HL-60/S4 treated with retinoic acid at 250 ng/mL for 4 days and 3 days (cell line): ENCODE measurements around the gene SPDYE3.
"Not testable (repeated sequence)": the region's sequence is repeated elsewhere in the genome, so short reads cannot be mapped to it uniquely, and the experiment has no call there.

Experiments used
- in situ Hi-C: fragments of 300-500 bp; cut with MboI; formaldehyde crosslinking; loops from 2 replicates; pipeline ENCODE4 v1.7.0; 2022; ENCODE audit warnings: low sequenced_read_pairs

The SPDYE3 gene

DNA sequence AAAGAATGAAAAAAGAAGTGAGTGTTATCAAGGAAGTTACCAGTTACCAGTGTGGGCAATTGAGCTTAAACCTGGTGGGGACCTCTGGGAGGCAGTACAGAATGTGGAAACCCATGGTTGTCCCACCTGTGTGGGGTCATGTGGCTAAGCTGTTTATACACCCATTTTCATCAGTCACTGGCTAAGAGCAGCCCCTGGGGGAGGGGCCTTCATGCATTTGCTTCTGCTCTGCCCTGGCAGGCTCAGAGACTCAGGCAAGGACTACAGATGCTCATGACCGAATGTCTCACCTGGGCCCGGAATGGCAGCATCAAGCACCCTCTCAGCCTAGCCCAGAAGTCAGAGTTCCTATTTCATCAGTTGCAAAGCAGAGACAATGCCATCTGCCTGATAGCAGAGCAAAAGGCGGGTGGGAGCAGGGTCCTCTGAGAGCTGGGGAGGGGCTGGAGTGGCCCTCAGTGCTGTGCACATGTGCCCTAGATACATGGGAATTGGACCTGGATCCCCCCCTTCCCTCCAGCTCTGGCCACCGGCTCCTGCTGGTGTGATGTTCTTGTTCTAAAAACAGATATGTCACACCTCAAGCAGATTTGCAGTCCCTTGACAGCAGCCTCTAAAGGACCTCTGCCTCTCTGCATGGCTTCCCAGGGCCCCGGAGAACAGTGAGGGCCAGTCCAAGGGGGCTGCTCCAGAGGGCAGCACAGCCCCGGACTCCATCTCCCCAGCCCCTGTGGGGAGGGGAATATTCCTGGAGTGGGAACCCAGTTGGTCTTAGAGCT, 20.1 kb upstream of the SPDYE3 start:
- in situ Hi-C loops: not testable (repeated sequence)

GRCh38 chr7:100288258-100288657, 19.2 kb upstream of the SPDYE3 start:
- in situ Hi-C loops: not testable (repeated sequence)

GRCh38 chr7:100292162-100292561, 15.3 kb upstream of the SPDYE3 start:
- in situ Hi-C loops: not testable (repeated sequence)

GRCh38 chr7:100295269-100295668, 12.2 kb upstream of the SPDYE3 start:
- in situ Hi-C loops: not testable (repeated sequence)

GRCh38 chr7:100297852-100298631, 9.5 kb upstream of the SPDYE3 start:
- in situ Hi-C loops: not testable (repeated sequence)

GRCh38 chr7:100298632-100298895, 8.9 kb upstream of the SPDYE3 start:
- in situ Hi-C loops: not testable (repeated sequence)

GRCh38 chr7:100304526-100304925, 3.0 kb upstream of the SPDYE3 start:
- in situ Hi-C loops: not testable (repeated sequence)

- in situ Hi-C loops: not testable (repeated sequence)
Measured at GRCh38 chr7:100318329-100318728, 10.8 kb downstream of the SPDYE3 start.

DNA sequence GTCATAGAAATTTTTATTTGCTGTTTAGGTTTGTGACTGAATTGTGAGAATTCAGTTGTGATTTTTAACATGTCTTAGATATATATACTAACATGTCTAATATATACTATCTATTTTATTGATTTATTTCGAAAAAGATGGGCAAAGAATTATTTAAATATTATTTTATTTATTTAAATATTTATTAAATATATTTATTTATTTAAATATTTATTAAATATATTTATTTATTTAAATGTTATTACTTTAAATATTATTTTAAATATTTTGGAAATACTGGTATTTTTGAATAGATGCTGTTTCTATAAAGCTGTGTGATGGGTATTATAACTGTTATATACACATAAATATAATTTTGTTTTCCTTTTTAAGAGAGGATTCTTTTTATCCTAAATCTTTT, 14.1 kb downstream of the SPDYE3 start:
- in situ Hi-C loops: not testable (repeated sequence)

- in situ Hi-C loops: not testable (repeated sequence)
Measured at GRCh38 chr7:100324194-100324593, 16.7 kb downstream of the SPDYE3 start.

GRCh38 chr7:100325671-100326070, 18.2 kb downstream of the SPDYE3 start:
- in situ Hi-C loops: not testable (repeated sequence)

GRCh38 chr7:100326914-100327313, 19.4 kb downstream of the SPDYE3 start:
- in situ Hi-C loops: not testable (repeated sequence)

DNA sequence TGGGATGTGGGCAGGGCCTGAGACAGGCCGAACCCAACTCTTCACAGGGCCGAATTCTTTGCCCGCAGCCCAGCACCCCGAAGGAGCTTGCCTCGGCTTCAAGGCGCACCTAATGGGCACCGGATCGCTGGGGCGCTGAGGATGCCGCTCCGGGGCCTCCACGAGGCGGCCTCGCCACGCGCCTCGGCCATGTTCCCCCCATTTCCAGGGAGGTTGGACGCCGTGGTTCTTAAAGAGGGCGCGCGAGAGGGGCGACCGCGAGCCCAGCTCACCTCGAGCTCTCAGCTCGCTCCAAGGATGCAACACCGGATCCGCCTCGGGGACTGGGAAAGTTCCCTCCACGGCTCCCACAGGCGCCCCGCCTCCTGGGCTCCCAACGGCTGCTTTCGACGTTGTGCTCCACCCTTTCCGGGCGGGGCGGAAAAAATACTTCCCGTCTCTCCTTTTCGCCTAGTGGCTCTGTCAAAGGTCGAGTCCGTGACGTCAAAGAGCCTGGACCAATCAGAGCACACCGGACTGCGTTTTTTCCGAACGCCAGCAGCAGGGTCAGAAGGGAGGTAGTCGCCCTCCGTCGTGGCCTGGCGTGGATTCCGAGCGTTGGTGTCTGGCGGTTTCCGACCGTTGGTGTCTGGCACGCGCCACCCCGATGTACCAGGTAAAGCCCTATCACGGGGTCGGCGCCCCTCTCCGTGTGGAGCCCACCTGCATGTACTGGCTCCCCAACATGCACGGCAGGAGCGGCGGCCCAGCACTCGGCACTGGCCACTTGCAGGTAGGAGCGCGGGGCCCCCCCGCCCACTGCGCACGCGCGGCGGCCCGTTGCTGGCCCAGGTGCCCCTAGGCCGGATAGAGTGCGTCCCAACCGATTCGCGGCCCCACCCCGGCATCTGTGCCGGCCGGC, 28.3 kb downstream of the SPDYE3 start:
- in situ Hi-C loops: not testable (repeated sequence)

- in situ Hi-C loops: not testable (repeated sequence)
Measured at GRCh38 chr7:100338083-100338696, 30.7 kb downstream of the SPDYE3 start.

DNA sequence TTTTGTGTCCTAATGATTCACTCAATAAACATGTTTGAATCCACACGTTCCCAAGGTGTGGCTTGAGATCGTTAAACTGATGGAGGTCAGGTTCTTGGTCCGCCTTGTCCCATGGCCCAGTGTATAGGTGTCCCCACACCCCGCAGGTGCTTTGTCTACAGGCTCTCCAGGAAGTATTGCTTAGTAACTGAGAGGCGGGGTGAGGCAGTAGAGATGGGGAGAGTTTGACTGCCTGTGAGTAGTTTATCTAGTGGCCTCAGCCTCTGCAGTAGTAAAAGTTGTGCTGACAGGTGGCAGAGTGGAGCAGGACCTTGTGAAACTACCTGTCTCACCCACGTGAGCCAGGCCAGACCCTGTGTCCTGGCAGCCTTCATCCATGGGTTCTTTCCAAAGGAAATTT, 33.8 kb downstream of the SPDYE3 start:
- in situ Hi-C loops: not testable (repeated sequence)

GRCh38 chr7:100342765-100343164, 35.3 kb downstream of the SPDYE3 start:
- in situ Hi-C loops: no loop called here

DNA sequence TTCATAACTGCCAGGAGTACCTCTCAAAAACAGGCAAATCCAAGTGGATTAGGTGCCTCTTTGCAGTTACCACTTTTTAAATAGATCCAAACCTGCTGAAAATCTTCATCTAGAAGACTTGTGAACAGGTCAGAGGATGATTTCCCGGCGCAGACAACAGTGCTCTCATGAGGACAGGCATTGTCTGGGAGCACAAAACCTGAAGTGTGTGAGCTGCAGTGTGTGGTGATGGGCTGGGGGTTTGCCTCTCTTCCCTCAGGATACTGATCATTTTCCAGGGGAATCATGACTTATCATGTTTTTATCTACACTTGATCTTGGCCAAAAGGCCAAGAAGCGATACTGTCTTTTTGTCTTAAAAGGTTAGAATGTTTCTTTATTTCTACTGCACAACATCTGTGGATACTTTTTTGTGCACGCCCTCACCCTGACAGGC, 36.6 kb downstream of the SPDYE3 start:
- in situ Hi-C loops: not testable (repeated sequence)

GRCh38 chr7:100344560-100345287, 37.2 kb downstream of the SPDYE3 start:
- in situ Hi-C loops: not testable (repeated sequence)

DNA sequence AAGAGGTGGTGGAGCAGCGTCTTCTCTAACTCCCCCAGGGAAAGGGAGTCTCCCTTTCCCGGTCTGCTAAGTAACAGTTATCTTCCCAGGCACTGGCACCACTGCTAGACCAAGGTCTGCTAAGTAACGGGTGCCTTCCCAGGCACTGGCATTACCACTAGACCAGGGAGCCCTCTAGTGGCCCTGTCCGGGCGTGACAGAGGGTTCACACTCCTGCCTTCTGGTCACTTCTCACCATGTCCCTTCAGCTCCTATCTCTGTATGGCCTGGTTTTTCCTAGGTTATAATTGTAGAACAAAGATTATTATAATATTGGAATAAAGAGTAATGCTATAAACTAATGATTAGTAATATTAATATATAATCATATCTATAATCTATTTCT, 37.8 kb downstream of the SPDYE3 start:
- in situ Hi-C loops: not testable (repeated sequence)

DNA sequence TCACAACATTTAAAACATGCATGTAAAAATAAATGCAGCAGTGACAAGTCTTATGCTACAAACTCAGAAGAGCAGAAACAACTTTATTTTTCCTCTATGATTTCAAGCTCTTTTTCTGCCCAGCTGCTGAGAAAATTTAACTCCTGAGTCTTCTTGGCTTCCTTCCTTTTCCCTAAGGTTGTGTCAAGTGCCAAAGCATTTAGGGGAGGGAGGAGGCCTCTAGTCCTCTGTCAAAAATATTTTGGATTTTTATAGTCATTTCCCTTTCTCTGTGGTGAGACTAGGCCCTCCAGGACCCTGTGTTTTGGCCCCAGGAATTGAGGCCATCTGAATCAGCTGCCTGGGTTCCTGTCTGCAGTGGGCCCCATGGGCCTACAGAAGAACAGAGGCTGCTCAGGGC, 39.4 kb downstream of the SPDYE3 start:
- in situ Hi-C loops: no loop called here
